ENCODE results near the gene CACNA1A.

The CACNA1A gene

GRCh38 chr19:13499692-13500091 lies 6.6 kb downstream of the CACNA1A start:
- peak in 2 of 10 donors; percentile 13 to 71 for DNase-seq
- intact Hi-C loops (cut with DNase I): no loop called here

- intact Hi-C loops (cut with DNase I): no loop called here
- no peak for DNase-seq
Observed at GRCh38 chr19:13493516-13494310, 12.6 kb downstream of the CACNA1A start.

- intact Hi-C loops (cut with DNase I): no loop called here
- no peak for DNase-seq
Observed at GRCh38 chr19:13492128-13492527, 14.2 kb downstream of the CACNA1A start.

- intact Hi-C loops (cut with DNase I): no loop called here
- no peak for DNase-seq
Observed at GRCh38 chr19:13487985-13488384, 18.3 kb downstream of the CACNA1A start.

- DNase-seq: no peak
- intact Hi-C loops (cut with DNase I): no loop called here
Observed at GRCh38 chr19:13484166-13484565, 22.1 kb downstream of the CACNA1A start.

- no peak for DNase-seq
- intact Hi-C loops (cut with DNase I): no loop called here
Observed at GRCh38 chr19:13483215-13483614, 23.1 kb downstream of the CACNA1A start.

- intact Hi-C loops (cut with DNase I): no loop called here
- DNase-seq: no peak
Observed at GRCh38 chr19:13478576-13478975, 27.7 kb downstream of the CACNA1A start.

- intact Hi-C loops (cut with DNase I): no loop called here
- no peak for DNase-seq
Observed at GRCh38 chr19:13476071-13476470, 30.2 kb downstream of the CACNA1A start.

GRCh38 chr19:13475044-13475443 lies 31.2 kb downstream of the CACNA1A start:
- DNase-seq: no peak
- intact Hi-C loops (cut with DNase I): no loop called here

- no peak for DNase-seq
- intact Hi-C loops (cut with DNase I): no loop called here
Observed at GRCh38 chr19:13466697-13467096, 39.6 kb downstream of the CACNA1A start.

- intact Hi-C loops (cut with DNase I): no loop called here
- no peak for DNase-seq
Observed at GRCh38 chr19:13463296-13463695, 43.0 kb downstream of the CACNA1A start.

- DNase-seq: peak in 8 of 10 donors; percentile 34 to 91 (median 60)
- intact Hi-C loops (cut with DNase I): no loop called here
Observed at GRCh38 chr19:13461536-13461935, 44.7 kb downstream of the CACNA1A start.

- intact Hi-C loops (cut with DNase I): no loop called here
- DNase-seq: no peak
Observed at GRCh38 chr19:13460045-13460444, 46.2 kb downstream of the CACNA1A start.

- DNase-seq: peak; percentile 35 to 94 (median 62)
- intact Hi-C loops (cut with DNase I): no loop called here
Observed at GRCh38 chr19:13459351-13459750, 46.9 kb downstream of the CACNA1A start.

GRCh38 chr19:13451434-13451995 lies 54.8 kb downstream of the CACNA1A start:
- no peak for DNase-seq
- intact Hi-C loops (cut with DNase I): no loop called here

GRCh38 chr19:13447978-13448377 lies 58.3 kb downstream of the CACNA1A start:
- no peak for DNase-seq

GRCh38 chr19:13441810-13442512 lies 64.3 kb downstream of the CACNA1A start:
- peak in 2 of 10 donors; percentile 21 for DNase-seq
- intact Hi-C loops (cut with DNase I): no loop called here

More at GRCh38 chr19:13447978-13448377, 58.3 kb downstream of the CACNA1A start:
- intact Hi-C loops (cut with DNase I): no loop called here

GRCh38 chr19:13437919-13438618 lies 68.2 kb downstream of the CACNA1A start:
- intact Hi-C loops (cut with DNase I): no loop called here
- no peak for DNase-seq

GRCh38 chr19:13436352-13436751 lies 69.9 kb downstream of the CACNA1A start:
- intact Hi-C loops (cut with DNase I): no loop called here

GRCh38 chr19:13430790-13431582 lies 75.3 kb downstream of the CACNA1A start:
- intact Hi-C loops (cut with DNase I): loop anchor here (2.0 kb wide), 1 partner anchor 154 kb away; no protein-coding TSS in a partner anchor
- DNase-seq: peak in 9 of 10 donors; percentile 13 to 91 (median 52)

More at GRCh38 chr19:13436352-13436751, 69.9 kb downstream of the CACNA1A start:
- no peak for DNase-seq
